ENCODE results near the gene UHRF1. TPM values are rescaled to one million over a fixed set of nuclear protein-coding genes. Genes with fewer than 3 reads are reported as not detected.
"Not testable (repeated sequence)": the region's sequence is repeated elsewhere in the genome, so short reads cannot be mapped to it uniquely, and the experiment has no call there.

UHRF1 gene
- total and polyA plus RNA-seq, 2 experiments from 2014 or later, result 26.9 to 29.4 TPM

DNA sequence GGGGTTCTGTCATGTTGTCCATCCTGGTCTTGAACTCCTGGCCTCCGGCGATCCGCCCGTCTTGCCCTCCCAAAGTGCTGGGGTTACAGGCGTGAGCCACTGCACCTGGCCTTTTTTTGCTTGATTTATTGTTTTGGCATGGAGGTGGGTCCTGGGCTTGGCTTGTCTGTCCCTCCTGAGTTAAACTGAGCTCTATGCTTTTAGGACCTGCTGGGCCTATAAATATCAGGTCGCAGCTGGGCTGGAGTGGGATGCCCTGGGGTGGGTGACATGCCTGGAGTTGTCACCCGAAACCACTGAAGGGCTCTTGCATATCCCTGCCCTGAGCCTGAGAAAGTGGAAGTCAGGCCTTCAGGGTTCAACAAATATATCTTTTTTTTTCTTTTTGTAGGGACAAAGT, 12.2 kb upstream of the UHRF1 start:
- H3K9ac ChIP-seq, result no peak overlapping the region
- H3K4me1 ChIP-seq (ENCODE audit: insufficient read depth), result no peaks in the 10 kb centered on the region
- no peaks in the 10 kb centered on the region for H3K27me3 ChIP-seq (replicated peaks; ENCODE audit: insufficient read depth)
- no peak overlapping the region for H3K27ac ChIP-seq
- in situ Hi-C loops (cut with MboI), result no loop called here
- no peaks in the 10 kb centered on the region for H3K79me2 ChIP-seq (ENCODE audit: insufficient read depth)
- no peaks in the 10 kb centered on the region for H3K36me3 ChIP-seq (ENCODE audit: low read depth)
- no peak overlapping the region for H2AFZ ChIP-seq
- H4K20me1 ChIP-seq (ENCODE audit: insufficient read depth), result no peaks in the 10 kb centered on the region
- no peaks in the 10 kb centered on the region for H3K9me3 ChIP-seq (ENCODE audit: low read depth)
- 93 to 95% methylated on average over 7 of the region's 7 CpGs for WGBS, 2 experiments (ENCODE audit: low coverage in 1 of 2, low lambda C conversion rate in 2 of 2, missing lambda C conversion rate in 2 of 2)
- TF ChIP-seq EZH2phosphoT487 (IDR thresholded peaks at IDR 0.05; ENCODE audit: insufficient read depth, low read depth), result no peak
- TF ChIP-seq EZH2 (IDR thresholded peaks at IDR 0.05; ENCODE audit: insufficient read depth, poor library complexity, severe bottlenecking), result no peak
- H3F3A ChIP-seq (ENCODE audit: insufficient read depth), result no peaks in the 10 kb centered on the region
- no peak for DNase-seq
- H3K4me3 ChIP-seq, result no peak overlapping the region
- no peak overlapping the region for H3K4me2 ChIP-seq (ENCODE audit: unreplicated experiment)
- no peaks in the 10 kb centered on the region for H3K9me2 ChIP-seq (ENCODE audit: insufficient read depth)

DNA sequence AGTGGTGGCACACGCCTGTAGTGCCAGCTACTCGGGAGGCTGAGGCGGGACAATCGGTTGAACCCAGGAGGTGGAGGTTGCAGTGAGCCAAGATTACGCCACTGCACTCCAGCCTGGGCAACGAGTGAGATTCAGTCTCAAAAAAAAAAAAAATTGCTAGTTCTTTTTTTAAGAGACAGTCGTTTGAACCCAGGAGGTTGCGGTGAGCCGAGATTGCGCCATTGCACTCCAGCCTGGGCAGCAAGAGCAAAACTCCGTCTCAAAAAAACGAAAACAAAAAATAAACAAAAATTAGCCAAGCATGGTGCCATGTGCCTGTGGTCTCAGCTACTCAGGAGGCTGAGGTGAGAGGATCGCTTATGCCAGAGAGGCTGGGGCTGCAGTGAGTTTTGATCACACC, 8.4 kb upstream of the UHRF1 start:
- H3K79me2 ChIP-seq (ENCODE audit: insufficient read depth); DNase-seq; H3K27ac ChIP-seq; H3K27me3 ChIP-seq (replicated peaks; ENCODE audit: insufficient read depth); H3K36me3 ChIP-seq (ENCODE audit: low read depth); H2AFZ ChIP-seq; H3F3A ChIP-seq (ENCODE audit: insufficient read depth); H3K4me2 ChIP-seq (ENCODE audit: unreplicated experiment); H3K4me1 ChIP-seq (ENCODE audit: insufficient read depth); H3K9me2 ChIP-seq (ENCODE audit: insufficient read depth); H4K20me1 ChIP-seq (ENCODE audit: insufficient read depth); H3K9me3 ChIP-seq (ENCODE audit: low read depth); in situ Hi-C loops (cut with MboI); H3K9ac ChIP-seq; H3K4me3 ChIP-seq: not testable (repeated sequence)
- WGBS, 2 experiments (ENCODE audit: low coverage in 1 of 2, low lambda C conversion rate in 2 of 2, missing lambda C conversion rate in 2 of 2), result 84 to 87% methylated on average over 13 of the region's 13 CpGs

DNA sequence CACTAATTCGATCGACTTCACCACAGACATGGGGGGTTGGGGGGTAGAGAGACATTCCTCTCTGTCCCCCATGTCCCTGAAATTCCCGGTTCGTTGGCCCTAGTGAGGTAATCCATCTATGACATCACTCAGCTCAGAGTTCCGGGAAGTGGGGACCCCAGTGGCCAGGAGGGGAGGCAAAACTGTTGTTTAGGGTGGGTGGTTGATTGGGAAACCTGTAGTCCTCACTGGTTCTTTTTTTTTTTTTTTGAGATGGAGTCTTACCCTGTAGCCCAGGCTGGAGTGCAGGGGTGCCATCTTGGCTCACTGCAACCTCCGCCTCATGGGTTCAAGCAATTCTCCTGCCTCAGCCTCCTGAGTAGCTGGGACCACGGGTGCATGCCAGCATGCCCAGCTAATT, 6.5 kb upstream of the UHRF1 start, which contains the start of gene ARRDC5:
Gene ARRDC5, minus strand, starts transcription at position 101 of the 400 bp plus-strand sequence. Its CDS starts 71 bp downstream, at position 30.
- Histone ChIP-seq H3K27me3 (replicated peaks; ENCODE audit: insufficient read depth) (no peaks in the 10 kb centered on the region), H4K20me1 (ENCODE audit: insufficient read depth) (no peaks in the 10 kb centered on the region), H3K4me1 (ENCODE audit: insufficient read depth) (no peaks in the 10 kb centered on the region), H3K27ac (no peak within 1 kb of the TSS), H3K9me3 (ENCODE audit: low read depth) (no peaks in the 10 kb centered on the region), H3K9ac (no peak within 1 kb of the TSS), H3K36me3 (ENCODE audit: low read depth) (no peaks in the 10 kb centered on the region), H3F3A (ENCODE audit: insufficient read depth) (no peaks in the 10 kb centered on the region), H3K4me2 (ENCODE audit: unreplicated experiment) (no peak within 1 kb of the TSS), H3K9me2 (ENCODE audit: insufficient read depth) (no peaks in the 10 kb centered on the region), H3K79me2 (ENCODE audit: insufficient read depth) (no peaks in the 10 kb centered on the region), H3K4me3 (no peak within 1 kb of the TSS), H2AFZ (no peak within 1 kb of the TSS)
- in situ Hi-C loops (cut with MboI), result no loop called here
- no peak for DNase-seq
- WGBS, 2 experiments (ENCODE audit: low coverage in 1 of 2, low lambda C conversion rate in 2 of 2, missing lambda C conversion rate in 2 of 2), result 70 to 72% methylated on average over 6 to 7 of the region's 7 CpGs
- TF ChIP-seq EZH2phosphoT487 (IDR thresholded peaks at IDR 0.05; ENCODE audit: insufficient read depth, low read depth) (no peak), EZH2 (IDR thresholded peaks at IDR 0.05; ENCODE audit: insufficient read depth, poor library complexity, severe bottlenecking) (no peak)

GRCh38 chr19:4904481-4904880, 4.8 kb upstream of the UHRF1 start:
- H3K9ac ChIP-seq, result no peak overlapping the region
- H3K9me3 ChIP-seq (ENCODE audit: low read depth), result no peaks in the 10 kb centered on the region
- DNase-seq, result no peak
- WGBS, 2 experiments (ENCODE audit: low coverage in 1 of 2, low lambda C conversion rate in 2 of 2, missing lambda C conversion rate in 2 of 2), result 83 to 87% methylated on average over 3 of the region's 3 CpGs
- no peak overlapping the region for H3K4me3 ChIP-seq
- no peak for TF ChIP-seq EZH2phosphoT487 (IDR thresholded peaks at IDR 0.05; ENCODE audit: insufficient read depth, low read depth)
- no peak for TF ChIP-seq EZH2 (IDR thresholded peaks at IDR 0.05; ENCODE audit: insufficient read depth, poor library complexity, severe bottlenecking)
- no peaks in the 10 kb centered on the region for H3F3A ChIP-seq (ENCODE audit: insufficient read depth)
- no peaks in the 10 kb centered on the region for H3K27me3 ChIP-seq (replicated peaks; ENCODE audit: insufficient read depth)
- no peaks in the 10 kb centered on the region for H3K9me2 ChIP-seq (ENCODE audit: insufficient read depth)
- in situ Hi-C loops (cut with MboI), result no loop called here
- H3K79me2 ChIP-seq (ENCODE audit: insufficient read depth), result no peaks in the 10 kb centered on the region
- H2AFZ ChIP-seq, result no peak overlapping the region
- H3K27ac ChIP-seq, result no peak overlapping the region
- no peak overlapping the region for H3K4me2 ChIP-seq (ENCODE audit: unreplicated experiment)
- no peaks in the 10 kb centered on the region for H4K20me1 ChIP-seq (ENCODE audit: insufficient read depth)
- no peaks in the 10 kb centered on the region for H3K36me3 ChIP-seq (ENCODE audit: low read depth)
- H3K4me1 ChIP-seq (ENCODE audit: insufficient read depth), result no peaks in the 10 kb centered on the region

DNA sequence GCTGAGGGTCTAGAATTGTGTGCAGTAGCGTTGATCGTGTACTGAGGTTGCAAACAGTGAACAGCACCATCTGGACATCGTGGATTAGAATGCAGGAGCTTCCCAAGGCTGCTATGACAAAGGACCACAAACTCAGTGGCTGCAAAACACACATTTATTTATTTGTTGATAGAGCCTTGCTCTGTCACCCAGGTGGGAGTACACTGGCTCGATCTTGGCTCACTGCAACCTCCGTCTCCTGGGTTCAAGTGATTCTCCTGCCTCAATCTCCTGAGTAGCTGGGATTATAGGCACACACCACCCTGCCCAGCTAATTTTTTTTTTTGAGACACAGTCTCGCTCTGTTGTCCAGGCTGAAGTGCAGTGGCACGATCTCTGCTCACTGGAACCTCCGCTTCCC, 2.3 kb upstream of the UHRF1 start:
- H3K36me3 ChIP-seq (ENCODE audit: low read depth), result no peaks in the 10 kb centered on the region

More for the DNA sequence above, 2.3 kb upstream of the UHRF1 start:
- peaks cover 13% of the 10 kb centered on the region for H3K4me1 ChIP-seq (ENCODE audit: insufficient read depth)
- no peak overlapping the region for H3K9ac ChIP-seq
- no peak overlapping the region for H2AFZ ChIP-seq
- H3K79me2 ChIP-seq (ENCODE audit: insufficient read depth), result no peaks in the 10 kb centered on the region
- no peaks in the 10 kb centered on the region for H3K27me3 ChIP-seq (replicated peaks; ENCODE audit: insufficient read depth)
- no peak overlapping the region for H3K4me3 ChIP-seq
- H3K4me2 ChIP-seq (ENCODE audit: unreplicated experiment), result no peak overlapping the region
- TF ChIP-seq EZH2phosphoT487 (IDR thresholded peaks at IDR 0.05; ENCODE audit: insufficient read depth, low read depth) (no peak), EZH2 (IDR thresholded peaks at IDR 0.05; ENCODE audit: insufficient read depth, poor library complexity, severe bottlenecking) (no peak)
- H3K9me3 ChIP-seq (ENCODE audit: low read depth), result no peaks in the 10 kb centered on the region
- WGBS, 2 experiments (ENCODE audit: low coverage in 1 of 2, low lambda C conversion rate in 2 of 2, missing lambda C conversion rate in 2 of 2), result 69 to 72% methylated on average over 8 of the region's 8 CpGs
- DNase-seq, result no peak
- H3K9me2 ChIP-seq (ENCODE audit: insufficient read depth), result no peaks in the 10 kb centered on the region
- H4K20me1 ChIP-seq (ENCODE audit: insufficient read depth), result no peaks in the 10 kb centered on the region
- H3F3A ChIP-seq (ENCODE audit: insufficient read depth), result peaks cover 12% of the 10 kb centered on the region
- in situ Hi-C loops (cut with MboI), result no loop called here
- no peak overlapping the region for H3K27ac ChIP-seq

Data from GM23248 (cell line).